ENCODE measurements around the gene KRTAP19-7. TPM values are rescaled to one million over a fixed set of nuclear protein-coding genes. Genes with fewer than 3 reads are reported as not detected.

KRTAP19-7 gene
- polyA plus RNA-seq, 3 donors, result not detected

Other genes starting within 250 kb of the KRTAP19-7 start
- not detected for gene KRTAP26-1, start 241.0 kb downstream of the KRTAP19-7 start, polyA plus RNA-seq (ENCODE audit: insufficient read length in 3 of 3)
- not detected for gene KRTAP27-1, start 223.6 kb downstream of the KRTAP19-7 start, polyA plus RNA-seq (ENCODE audit: insufficient read length in 3 of 3)
- gene KRTAP23-1, start 212.7 kb downstream of the KRTAP19-7 start, polyA plus RNA-seq (ENCODE audit: insufficient read length in 3 of 3), result not detected
- not detected for gene KRTAP13-2, start 189.0 kb downstream of the KRTAP19-7 start, polyA plus RNA-seq (ENCODE audit: insufficient read length in 3 of 3)
- gene KRTAP13-1, start 165.3 kb downstream of the KRTAP19-7 start, polyA plus RNA-seq (ENCODE audit: insufficient read length in 3 of 3), result not detected
- gene KRTAP13-3, start 135.4 kb downstream of the KRTAP19-7 start, polyA plus RNA-seq (ENCODE audit: insufficient read length in 3 of 3), result not detected
- not detected for gene KRTAP13-4, start 131.1 kb downstream of the KRTAP19-7 start, polyA plus RNA-seq (ENCODE audit: insufficient read length in 3 of 3)
- not detected for gene KRTAP15-1, start 121.0 kb downstream of the KRTAP19-7 start, polyA plus RNA-seq (ENCODE audit: insufficient read length in 3 of 3)
- gene KRTAP19-1, start 80.9 kb downstream of the KRTAP19-7 start, polyA plus RNA-seq (ENCODE audit: insufficient read length in 3 of 3), result not detected
- gene KRTAP19-2, start 73.9 kb downstream of the KRTAP19-7 start, polyA plus RNA-seq (ENCODE audit: insufficient read length in 3 of 3), result not detected
- gene KRTAP19-3, start 69.3 kb downstream of the KRTAP19-7 start, polyA plus RNA-seq (ENCODE audit: insufficient read length in 3 of 3), result not detected
- gene KRTAP19-4, start 64.1 kb downstream of the KRTAP19-7 start, polyA plus RNA-seq (ENCODE audit: insufficient read length in 3 of 3), result not detected
- gene KRTAP19-5, start 59.2 kb downstream of the KRTAP19-7 start, polyA plus RNA-seq (ENCODE audit: insufficient read length in 3 of 3), result not detected
- gene KRTAP19-6, start 19.4 kb downstream of the KRTAP19-7 start, polyA plus RNA-seq (ENCODE audit: insufficient read length in 3 of 3), result not detected
- gene KRTAP22-2, start 29.1 kb upstream of the KRTAP19-7 start, polyA plus RNA-seq (ENCODE audit: insufficient read length in 3 of 3), result not detected
- not detected for gene KRTAP6-3, start 31.1 kb upstream of the KRTAP19-7 start, polyA plus RNA-seq (ENCODE audit: insufficient read length in 3 of 3)
- not detected for gene KRTAP6-2, start 37.6 kb upstream of the KRTAP19-7 start, polyA plus RNA-seq (ENCODE audit: insufficient read length in 3 of 3)
- gene KRTAP22-1, start 39.8 kb upstream of the KRTAP19-7 start, polyA plus RNA-seq (ENCODE audit: insufficient read length in 3 of 3), result not detected
- not detected for gene KRTAP6-1, start 52.6 kb upstream of the KRTAP19-7 start, polyA plus RNA-seq (ENCODE audit: insufficient read length in 3 of 3)
- gene KRTAP20-1, start 55.1 kb upstream of the KRTAP19-7 start, polyA plus RNA-seq (ENCODE audit: insufficient read length in 3 of 3), result not detected
- gene KRTAP20-4, start 59.3 kb upstream of the KRTAP19-7 start, polyA plus RNA-seq (ENCODE audit: insufficient read length in 3 of 3), result not detected
- not detected for gene KRTAP20-2, start 73.9 kb upstream of the KRTAP19-7 start, polyA plus RNA-seq (ENCODE audit: insufficient read length in 3 of 3)
- not detected for gene KRTAP20-3, start 81.5 kb upstream of the KRTAP19-7 start, polyA plus RNA-seq (ENCODE audit: insufficient read length in 3 of 3)
- not detected for gene KRTAP21-3, start 157.5 kb upstream of the KRTAP19-7 start, polyA plus RNA-seq (ENCODE audit: insufficient read length in 3 of 3)
- not detected for gene KRTAP21-2, start 185.9 kb upstream of the KRTAP19-7 start, polyA plus RNA-seq (ENCODE audit: insufficient read length in 3 of 3)
- not detected for gene KRTAP21-1, start 194.1 kb upstream of the KRTAP19-7 start, polyA plus RNA-seq (ENCODE audit: insufficient read length in 3 of 3)

Measured in renal pelvis (tissue), 3 donors.